Activated naive CD4-positive, alpha-beta T cell treated with anti-CD3 and anti-CD28 coated beads, Interleukin-2, amount 50 U/mL, for 72 hours (primary cell): Measurements from ENCODE around the gene SLC22A23. TPM values are rescaled to one million over a fixed set of nuclear protein-coding genes. Genes with fewer than 3 reads are reported as not detected.

Experiments used
- ATAC-seq, 2 donors: fragments of 150-1000 bp; cut with Tn5 transposase; 2 replicates each; pipeline ENCODE4 v1.10.0; 2021; ENCODE audit warnings: mild to moderate bottlenecking in 2 of 2, moderate library complexity in 2 of 2
- DNase-seq, 2 donors: peaks; one replicate each; pipeline ENCODE4 v3.0.0; 2021 to 2022; ENCODE audit warnings: low spot score in 2 of 2
- H3K27ac Mint-ChIP-seq, 2 donors: one replicate each; pipeline ENCODE4 v1.8.0; 2022; ENCODE audit warnings: mild to moderate bottlenecking in 2 of 2, mixed read lengths in 2 of 2
- H3K36me3 Mint-ChIP-seq, 2 donors: one replicate each; pipeline ENCODE4 v1.8.0; 2022; ENCODE audit warnings: mixed read lengths in 2 of 2
- H3K9me3 Mint-ChIP-seq, 2 donors: one replicate each; pipeline ENCODE4 v1.8.0; 2022; ENCODE audit warnings: mixed read lengths in 2 of 2
- total RNA-seq, 2 donors: library from RNA; stranded (reverse); gene quantifications; one replicate each; pipeline ENCODE4 v1.2.3, GENCODE V29; 2022

Gene SLC22A23
- total RNA-seq, 2 donors from 2014 or later: 0.27 to 0.72 TPM

- no peaks in the 10 kb centered on the region for H3K36me3 Mint-ChIP-seq
- DNase-seq: no peak
- no peak for ATAC-seq
- no peaks in the 10 kb centered on the region for H3K9me3 Mint-ChIP-seq
- H3K27ac Mint-ChIP-seq: no peak overlapping the region
Observed at GRCh38 chr6:3454273-3455010, 2.4 kb downstream of the SLC22A23 start.

DNA sequence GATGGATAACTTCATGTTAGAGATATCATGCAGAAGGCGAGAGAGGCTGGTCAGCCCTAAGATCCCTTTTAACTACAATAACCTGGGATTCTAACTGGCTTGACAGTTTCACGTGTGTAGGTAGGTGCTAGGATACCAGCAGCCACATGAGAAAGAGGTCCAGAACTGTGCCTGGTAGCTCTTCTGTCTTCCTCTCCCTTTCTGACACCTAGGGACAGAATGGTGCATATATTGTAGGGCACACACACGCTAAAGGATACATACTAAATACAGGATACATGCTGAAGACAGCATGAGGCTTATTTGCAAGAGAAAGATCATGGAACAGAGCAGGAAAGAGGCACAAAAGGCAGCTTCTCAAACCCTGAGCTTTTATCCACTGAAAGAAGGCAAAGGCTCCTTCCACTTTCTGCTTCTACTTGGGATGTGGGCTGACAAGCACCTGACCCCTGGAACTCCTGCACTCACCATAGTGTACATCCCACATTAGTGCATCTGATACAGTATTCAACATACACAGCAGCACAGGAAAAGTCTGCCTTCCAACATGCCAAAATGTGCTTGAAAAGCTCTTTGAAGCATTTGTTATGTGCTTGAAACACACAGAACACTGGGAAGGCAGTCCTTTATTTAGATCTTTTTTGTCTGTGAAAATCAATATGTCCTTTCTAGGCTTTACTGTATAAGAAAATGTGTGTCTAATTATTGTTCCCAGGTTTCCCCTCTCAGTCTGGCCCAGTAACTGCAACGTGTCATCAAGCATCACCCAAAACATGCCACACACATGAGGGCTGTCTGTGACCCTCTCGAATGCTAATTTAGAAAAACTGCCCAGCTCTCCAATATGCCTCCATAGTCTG is 3.2 kb downstream of the SLC22A23 start:
- no peaks in the 10 kb centered on the region for H3K36me3 Mint-ChIP-seq
- ATAC-seq: no peak

DNA sequence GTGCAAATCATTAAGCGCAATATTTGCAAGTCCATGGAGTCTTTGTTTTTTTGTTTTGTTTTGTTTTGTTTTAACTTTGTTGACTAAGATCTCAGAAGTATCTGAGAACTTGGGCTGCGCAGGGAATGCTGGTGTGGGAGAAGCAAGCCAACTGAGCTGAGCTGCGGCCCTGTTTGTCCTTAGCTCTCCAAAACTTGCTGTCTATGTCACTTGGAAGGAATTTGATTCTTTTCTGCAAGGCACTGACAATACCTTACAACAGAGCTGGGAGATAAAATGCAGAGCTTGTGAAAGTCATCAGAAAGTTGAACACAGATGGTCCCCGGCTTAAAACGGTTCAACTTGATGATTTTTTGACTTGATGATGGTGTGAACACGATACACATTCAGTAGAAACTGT is 5.4 kb downstream of the SLC22A23 start:
- no peak for ATAC-seq
- Mint-ChIP-seq H3K36me3 (no peaks in the 10 kb centered on the region), H3K9me3 (peaks cover 0 to 3% of the 10 kb centered on the region in 2 donors), H3K27ac (no peak overlapping the region)
- DNase-seq: no peak

More for the DNA sequence above, 3.2 kb downstream of the SLC22A23 start:
- no peak for DNase-seq
- no peak overlapping the region for H3K27ac Mint-ChIP-seq
- no peaks in the 10 kb centered on the region for H3K9me3 Mint-ChIP-seq

GRCh38 chr6:3450888-3451287 is 6.0 kb downstream of the SLC22A23 start:
- peaks cover 0 to 3% of the 10 kb centered on the region in 2 donors for H3K9me3 Mint-ChIP-seq
- no peak for ATAC-seq
- no peak for DNase-seq
- H3K36me3 Mint-ChIP-seq: no peaks in the 10 kb centered on the region
- no peak overlapping the region for H3K27ac Mint-ChIP-seq

DNA sequence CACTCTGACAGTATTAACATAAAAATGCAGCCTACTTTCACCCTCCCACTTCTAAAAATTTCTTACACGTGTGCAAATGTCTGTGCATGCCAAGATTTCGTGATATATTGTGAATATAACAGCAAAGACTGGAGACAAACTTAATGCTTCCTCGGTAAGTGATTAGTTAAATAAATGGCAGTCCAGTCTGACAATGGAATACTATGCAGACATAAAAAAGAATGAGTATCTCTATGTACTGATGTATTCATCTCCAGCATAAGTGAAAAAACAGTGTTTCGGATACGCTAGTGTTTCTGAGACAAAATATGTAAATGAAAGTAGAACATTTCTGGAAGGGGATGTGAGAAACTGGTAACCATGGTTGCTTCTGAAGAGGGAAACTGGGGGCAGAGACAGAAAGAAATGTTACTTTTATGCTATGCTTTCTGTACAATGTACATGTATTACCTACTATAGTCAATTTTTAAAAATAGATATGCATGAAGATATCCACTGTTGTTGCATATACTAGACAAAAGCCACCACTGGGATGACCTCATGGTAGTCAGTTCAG is 7.0 kb downstream of the SLC22A23 start:
- peaks cover 0 to 3% of the 10 kb centered on the region in 2 donors for H3K9me3 Mint-ChIP-seq
- DNase-seq (no peak), ATAC-seq (peak in 1 of 2 donors; percentile 22)
- H3K36me3 Mint-ChIP-seq: no peaks in the 10 kb centered on the region
- no peak overlapping the region for H3K27ac Mint-ChIP-seq

DNA sequence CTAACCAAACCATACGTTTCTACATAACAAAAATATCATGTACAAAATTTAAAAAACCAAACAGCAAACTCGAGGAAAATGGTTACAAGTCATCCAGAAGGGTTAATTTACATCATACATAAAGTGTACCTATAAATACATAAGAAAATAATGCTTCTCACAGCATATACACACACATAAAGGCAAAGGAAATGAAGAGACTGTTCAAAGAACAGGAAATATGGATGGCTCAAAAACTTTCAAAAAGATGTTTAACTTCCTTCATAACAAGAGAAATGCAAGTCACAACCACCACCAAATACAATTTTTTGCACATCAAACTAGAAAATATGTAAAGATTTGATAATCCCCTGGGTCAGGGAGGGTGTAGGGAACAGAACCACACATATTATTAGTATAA is 7.5 kb downstream of the SLC22A23 start:
- no peak for ATAC-seq
- peaks cover 0 to 3% of the 10 kb centered on the region in 2 donors for H3K9me3 Mint-ChIP-seq
- no peaks in the 10 kb centered on the region for H3K36me3 Mint-ChIP-seq
- no peak for DNase-seq
- H3K27ac Mint-ChIP-seq: peak overlapping the region in 1 of 2 donors; percentile 28

DNA sequence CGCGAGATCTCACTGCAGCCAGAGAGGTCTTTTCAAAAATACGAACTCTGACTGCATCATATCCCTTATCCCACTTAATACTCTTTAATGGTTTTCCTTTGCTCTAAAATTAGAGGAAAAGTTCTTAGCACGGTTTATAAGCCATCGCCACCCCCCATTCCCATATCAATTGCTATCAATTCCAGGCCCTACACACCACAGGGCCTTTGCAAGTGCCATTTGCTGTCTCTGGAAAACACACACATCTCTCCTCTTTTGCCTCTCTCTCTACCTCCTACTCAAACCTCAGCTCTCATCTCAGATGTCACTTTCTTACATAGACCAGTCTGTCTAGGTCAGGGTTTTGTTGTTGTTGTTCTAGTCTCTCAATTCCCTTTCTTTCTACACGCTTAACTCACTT is 9.8 kb downstream of the SLC22A23 start:
- H3K27ac Mint-ChIP-seq: no peak overlapping the region
- DNase-seq (no peak), ATAC-seq (no peak)
- peaks cover 0 to 3% of the 10 kb centered on the region in 2 donors for H3K9me3 Mint-ChIP-seq
- H3K36me3 Mint-ChIP-seq: no peaks in the 10 kb centered on the region

DNA sequence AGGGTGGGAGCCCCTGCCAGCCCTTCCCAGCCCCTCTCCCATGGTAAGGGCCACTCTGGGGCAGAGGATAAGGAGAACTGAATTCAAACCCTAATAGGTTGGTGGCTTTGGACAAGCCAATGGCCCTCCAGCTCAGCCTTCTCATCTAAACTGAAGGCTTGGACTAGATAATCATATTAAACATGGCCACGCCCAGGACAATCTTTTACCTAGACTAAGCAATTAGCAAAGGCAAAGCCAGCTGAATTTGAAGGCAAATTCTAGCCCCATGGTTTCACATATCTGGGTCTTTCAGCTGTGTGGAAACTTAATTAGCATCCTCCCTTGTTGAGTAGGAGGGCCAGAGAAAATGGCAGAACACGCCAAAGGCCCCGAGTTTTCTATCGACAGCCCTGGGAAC is 10.7 kb downstream of the SLC22A23 start:
- Mint-ChIP-seq H3K9me3 (peaks cover 0 to 3% of the 10 kb centered on the region in 2 donors), H3K27ac (no peak overlapping the region), H3K36me3 (no peaks in the 10 kb centered on the region)
- DNase-seq (no peak), ATAC-seq (no peak)

DNA sequence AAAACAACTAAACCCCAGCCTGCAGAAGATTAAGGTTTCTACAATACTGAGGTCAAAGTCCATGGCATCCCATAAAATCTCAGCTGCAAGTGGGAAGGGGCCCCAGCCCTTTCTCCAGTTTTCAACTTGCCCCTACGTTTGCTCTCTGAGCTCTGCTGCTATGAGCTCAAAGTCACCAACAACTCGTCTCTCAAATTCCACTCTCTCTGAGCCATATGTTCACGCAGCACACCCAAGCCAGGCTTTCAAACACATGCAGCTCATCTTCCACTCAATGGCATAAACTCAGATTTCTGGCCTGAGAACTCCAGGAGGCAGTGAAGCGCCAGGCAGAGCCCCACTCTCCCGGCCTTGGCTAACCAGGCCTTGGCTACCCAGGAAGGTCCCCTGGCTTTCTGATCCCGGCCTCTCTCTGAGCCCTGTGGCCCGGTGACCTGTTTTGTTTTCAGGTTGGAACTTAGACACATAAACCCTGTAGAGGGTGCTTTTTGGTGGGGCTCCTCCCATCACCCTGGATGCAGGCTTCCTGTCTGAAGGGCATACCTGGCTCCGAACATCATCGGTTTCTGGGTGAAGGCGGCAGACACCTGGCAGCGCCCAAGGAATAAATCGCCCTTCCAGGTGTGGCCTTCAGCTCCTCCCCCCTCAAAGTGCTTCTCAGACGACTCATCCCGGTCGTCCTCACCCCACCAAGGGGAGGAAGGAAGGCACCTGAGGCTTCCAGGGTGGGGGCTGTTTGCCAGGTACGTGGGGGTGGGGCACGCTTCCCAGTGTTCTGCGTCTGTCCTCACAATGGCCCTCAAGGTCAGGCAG is 12.4 kb downstream of the SLC22A23 start:
- no peak for DNase-seq
- Mint-ChIP-seq H3K27ac (peak overlapping the region in 1 of 2 donors; percentile 23), H3K9me3 (peaks cover 0 to 3% of the 10 kb centered on the region in 2 donors), H3K36me3 (no peaks in the 10 kb centered on the region)
- no peak for ATAC-seq

DNA sequence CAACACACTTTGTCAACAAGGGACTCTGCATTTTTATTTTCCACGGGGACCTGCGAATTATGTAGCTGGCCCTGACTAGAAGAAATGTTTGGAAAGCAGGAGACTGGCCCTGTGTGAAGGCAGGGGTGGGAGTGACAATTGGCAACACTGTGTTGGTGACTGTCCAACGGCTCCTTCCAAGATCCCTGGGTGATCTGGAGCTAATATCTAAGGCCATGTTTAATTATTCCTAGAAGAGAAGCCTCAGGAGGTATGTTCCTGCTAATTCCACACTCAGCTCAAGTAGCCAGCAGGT is 13.7 kb downstream of the SLC22A23 start:
- H3K36me3 Mint-ChIP-seq: no peaks in the 10 kb centered on the region
- H3K9me3 Mint-ChIP-seq: peaks cover 0 to 3% of the 10 kb centered on the region in 2 donors
- DNase-seq (no peak), ATAC-seq (no peak)
- H3K27ac Mint-ChIP-seq: no peak overlapping the region

- Mint-ChIP-seq H3K9me3 (peaks cover 0 to 3% of the 10 kb centered on the region in 2 donors), H3K36me3 (no peaks in the 10 kb centered on the region), H3K27ac (peak overlapping the region in 1 of 2 donors; percentile 75)
- DNase-seq: no peak
- no peak for ATAC-seq
Observed at GRCh38 chr6:3442431-3443220, 14.2 kb downstream of the SLC22A23 start.

- no peak for DNase-seq
- Mint-ChIP-seq H3K36me3 (no peaks in the 10 kb centered on the region), H3K9me3 (no peaks in the 10 kb centered on the region), H3K27ac (peak overlapping the region in 1 of 2 donors; percentile 58)
- no peak for ATAC-seq
Observed at GRCh38 chr6:3440911-3441310, 15.9 kb downstream of the SLC22A23 start.

DNA sequence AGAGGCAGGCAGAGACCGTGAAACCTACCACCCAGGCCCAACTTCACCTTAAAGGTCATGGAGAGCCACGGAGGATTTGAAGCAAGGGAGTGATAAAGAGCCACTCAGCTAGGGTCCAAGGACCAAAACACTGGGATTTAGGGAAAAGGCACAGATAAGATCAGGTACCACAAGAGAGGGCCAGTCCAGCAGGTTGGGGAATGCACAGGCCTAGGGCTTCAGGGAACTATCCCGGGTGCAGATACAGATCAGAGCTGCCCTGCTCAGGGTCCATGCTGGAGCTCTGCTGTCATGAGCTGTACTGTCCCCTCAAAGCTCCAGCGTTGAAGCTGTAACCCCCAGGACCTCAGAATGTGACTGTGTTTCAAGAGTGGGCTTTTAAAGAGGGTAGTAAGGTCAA is 16.9 kb downstream of the SLC22A23 start:
- ATAC-seq (no peak), DNase-seq (no peak)
- no peak overlapping the region for H3K27ac Mint-ChIP-seq
- no peaks in the 10 kb centered on the region for H3K9me3 Mint-ChIP-seq
- no peaks in the 10 kb centered on the region for H3K36me3 Mint-ChIP-seq

DNA sequence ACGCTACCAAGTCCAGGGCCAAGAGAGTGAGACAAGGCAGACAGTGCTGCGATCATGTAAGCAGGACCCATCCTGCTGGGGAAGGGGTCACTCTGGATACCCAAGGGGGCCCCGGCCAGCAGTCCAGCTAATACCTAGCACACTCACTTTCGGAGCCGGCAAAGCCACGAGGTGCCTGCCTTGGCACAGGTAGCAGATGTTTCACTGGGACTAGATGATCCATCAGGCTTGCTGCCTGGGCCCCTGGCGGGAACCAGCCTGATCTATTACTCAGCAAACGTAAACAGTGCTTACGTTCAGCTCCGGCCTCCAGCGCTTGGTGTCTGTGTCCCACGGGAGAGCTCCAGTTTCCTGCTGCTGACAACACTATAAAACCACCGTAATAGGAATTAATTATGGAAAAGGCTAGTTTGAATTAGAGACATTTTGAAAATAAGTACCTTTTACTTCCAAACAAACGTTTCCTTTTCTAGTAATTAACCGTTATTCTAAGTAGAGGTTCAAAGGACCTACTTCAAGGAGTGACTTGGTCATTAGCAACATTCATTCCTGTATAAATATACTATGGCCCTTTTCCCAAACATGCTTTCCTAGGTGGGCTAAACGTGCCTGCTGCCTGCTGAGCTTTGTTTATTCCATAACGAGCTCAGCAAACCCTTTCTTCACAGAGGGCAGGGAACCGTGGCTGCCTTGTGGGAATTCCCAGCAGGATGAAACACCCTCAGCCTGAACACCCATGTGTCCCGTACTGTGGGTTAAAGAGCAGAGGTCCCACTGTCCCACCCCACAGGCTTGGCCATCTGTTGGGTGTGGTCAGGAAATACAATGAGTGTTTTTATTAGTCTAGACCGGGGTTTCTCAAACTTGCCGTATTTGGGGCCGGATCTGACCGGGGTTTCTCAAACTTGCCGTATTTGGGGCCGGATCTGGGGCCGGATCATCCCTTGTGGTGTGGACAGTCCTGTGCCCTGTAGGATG is 18.4 kb downstream of the SLC22A23 start:
- no peaks in the 10 kb centered on the region for H3K36me3 Mint-ChIP-seq
- DNase-seq (no peak), ATAC-seq (no peak)
- no peak overlapping the region for H3K27ac Mint-ChIP-seq
- H3K9me3 Mint-ChIP-seq: no peaks in the 10 kb centered on the region

DNA sequence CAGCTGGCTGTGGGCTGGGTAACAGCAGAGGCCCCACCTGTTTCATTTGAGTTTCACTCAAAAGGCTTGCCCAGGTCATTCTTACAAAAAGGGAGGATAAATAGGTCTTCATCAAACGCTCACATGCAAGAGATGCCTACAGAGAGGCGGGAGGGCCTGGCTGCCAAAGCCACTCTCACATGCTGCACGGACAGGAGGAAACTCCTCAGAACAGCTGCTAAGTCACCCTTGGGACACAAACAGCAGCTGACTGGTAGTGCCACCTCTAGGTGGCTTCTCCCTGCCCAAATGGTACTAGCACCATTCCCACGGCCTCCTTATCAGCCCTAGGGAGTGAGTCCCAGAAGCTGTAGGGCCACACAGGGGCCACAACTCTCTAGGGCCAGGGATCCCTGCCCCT is 23.8 kb downstream of the SLC22A23 start:
- no peak overlapping the region for H3K27ac Mint-ChIP-seq
- ATAC-seq: no peak
- DNase-seq: no peak
- no peaks in the 10 kb centered on the region for H3K9me3 Mint-ChIP-seq
- H3K36me3 Mint-ChIP-seq: no peaks in the 10 kb centered on the region
